Measurements from ENCODE around the gene CALM1.
"Not testable (repeated sequence)": the region's sequence is repeated elsewhere in the genome, so short reads cannot be mapped to it uniquely, and the experiment has no call there.

Gene CALM1

GRCh38 chr14:90383731-90384542, 12.9 kb upstream of the CALM1 start:
- peak; percentile 46 for DNase-seq

GRCh38 chr14:90384543-90384911, 12.3 kb upstream of the CALM1 start:
- no peak for DNase-seq

GRCh38 chr14:90386321-90386720, 10.5 kb upstream of the CALM1 start:
- no peak for DNase-seq

- DNase-seq = no peak
Observed at GRCh38 chr14:90387206-90387760, 9.5 kb upstream of the CALM1 start.

GRCh38 chr14:90388437-90388836, 8.4 kb upstream of the CALM1 start:
- DNase-seq = no peak

GRCh38 chr14:90388982-90389381, 7.8 kb upstream of the CALM1 start:
- no peak for DNase-seq

GRCh38 chr14:90393966-90394365, 2.9 kb upstream of the CALM1 start:
- no peak for DNase-seq

GRCh38 chr14:90394782-90395181, 2.0 kb upstream of the CALM1 start:
- DNase-seq = not testable (repeated sequence)

GRCh38 chr14:90397425-90398314, 841 bp downstream of the CALM1 start:
- no peak for DNase-seq

GRCh38 chr14:90398315-90398839, 1.5 kb downstream of the CALM1 start:
- DNase-seq = no peak

- DNase-seq = no peak
Observed at GRCh38 chr14:90398841-90399540, 2.2 kb downstream of the CALM1 start.

- peak; percentile 89 for DNase-seq
Observed at GRCh38 chr14:90399541-90400444, 3.0 kb downstream of the CALM1 start.

- no peak for DNase-seq
Observed at GRCh38 chr14:90400904-90401561, 4.2 kb downstream of the CALM1 start.

GRCh38 chr14:90402016-90402415, 5.2 kb downstream of the CALM1 start:
- no peak for DNase-seq

- no peak for DNase-seq
Observed at GRCh38 chr14:90403065-90403464, 6.2 kb downstream of the CALM1 start.

- DNase-seq = no peak
Observed at GRCh38 chr14:90405101-90405500, 8.3 kb downstream of the CALM1 start.

GRCh38 chr14:90405755-90406154, 8.9 kb downstream of the CALM1 start:
- peak; percentile 100 for DNase-seq

- DNase-seq = no peak
Observed at GRCh38 chr14:90406384-90406798, 9.6 kb downstream of the CALM1 start.

- no peak for DNase-seq
Observed at GRCh38 chr14:90407230-90407629, 10.4 kb downstream of the CALM1 start.

- DNase-seq = no peak
Observed at GRCh38 chr14:90408713-90409112, 11.9 kb downstream of the CALM1 start.

GRCh38 chr14:90409209-90409730, 12.4 kb downstream of the CALM1 start:
- DNase-seq = no peak
